A673 (cell line): Measurements from ENCODE around the gene RASL11B. TPM values are rescaled to one million over a fixed set of nuclear protein-coding genes. Genes with fewer than 3 reads are reported as not detected.

ENCODE experiments used
- BruUV-seq: library from RNA; stranded (reverse); fragments of 400-500 nt; replicated peaks from 2 replicates; lab custom pipeline; 2021; lab: Mats Ljungman, UMichigan
- CTCF ChIA-PET: fragments of 300-600 bp; sonication (Branson Sonifier 250); formaldehyde crosslinking; loops from one replicate; lab custom pipeline; 2022; ENCODE audit warnings: antibody characterized with exemption; lab: Charles Lee
- POLR2A ChIA-PET: fragments of 300-600 bp; sonication (Branson Sonifier 250); formaldehyde crosslinking; loops from one replicate; lab custom pipeline; 2022; ENCODE audit warnings: antibody characterized with exemption; ENCODE audit not compliant: low non-redundant PET; lab: Charles Lee
- DNase-seq: peaks from one replicate; pipeline ENCODE4 v3.0.0-alpha.2; 2015; ENCODE audit warnings: low spot score
- H3K27ac ChIP-seq: fragments of 200-600 bp; sonication (generic); 2 replicates; pipeline ENCODE4 v1.5.1; 2016; ENCODE audit warnings: mixed run types, low read depth, mild to moderate bottlenecking, mixed read lengths, antibody characterized with exemption, low read length; ENCODE audit not compliant: poor library complexity, severe bottlenecking
- H3K27me3 ChIP-seq: fragments of 200-600 bp; sonication (generic); replicated peaks from 2 replicates; pipeline ENCODE4 v1.6.1; 2017; ENCODE audit warnings: mixed run types, low read depth, mild to moderate bottlenecking, mixed read lengths, antibody characterized with exemption, low read length; ENCODE audit not compliant: insufficient read depth, poor library complexity
- H3K36me3 ChIP-seq: fragments of 200-600 bp; sonication (generic); 2 replicates; pipeline ENCODE4 v1.6.1; 2016; ENCODE audit warnings: mixed run types, mild to moderate bottlenecking, mixed read lengths, antibody characterized with exemption, low read length; ENCODE audit not compliant: insufficient read depth, poor library complexity, severe bottlenecking
- H3K4me1 ChIP-seq: fragments of 200-600 bp; sonication (generic); 2 replicates; pipeline ENCODE4 v1.6.1; 2017; ENCODE audit warnings: mixed run types, mild to moderate bottlenecking, mixed read lengths, antibody characterized with exemption, low read length; ENCODE audit not compliant: insufficient read depth, poor library complexity, severe bottlenecking
- H3K4me3 ChIP-seq: fragments of 200-600 bp; sonication (generic); 2 replicates; pipeline ENCODE4 v1.5.1; 2016; ENCODE audit warnings: low read depth, mixed run types, mild to moderate bottlenecking, mixed read lengths, low read length; ENCODE audit not compliant: poor library complexity, severe bottlenecking
- H3K9me3 ChIP-seq: fragments of 200-600 bp; sonication (generic); 2 replicates; pipeline ENCODE4 v1.6.1; 2016; ENCODE audit warnings: mixed run types, low read depth, mild to moderate bottlenecking, mixed read lengths, antibody characterized with exemption, low read length; ENCODE audit not compliant: poor library complexity, severe bottlenecking
- EZH2 ChIP-seq: fragments of 200-600 bp; sonication (generic); IDR thresholded peaks from 2 replicates; pipeline ENCODE4 v1.6.1; 2017; ENCODE audit warnings: borderline replicate concordance, low read depth, mild to moderate bottlenecking, mixed read lengths, antibody characterized with exemption, low read length; ENCODE audit not compliant: poor library complexity, severe bottlenecking
- intact Hi-C: fragments of 100-400 bp; cut with micrococcal nuclease; formaldehyde crosslinking; loops from one replicate; pipeline ENCODE4 v1.10.0; 2022; ENCODE audit not compliant: unreplicated experiment
- total RNA-seq: library from RNA; stranded (reverse); gene quantifications from 2 replicates; pipeline ENCODE4 v1.2.3, GENCODE V29; 2021
- TF ChIP-seq, protein P1 (sequence below): fragments of 300-800, 200-600 bp; sonication (generic); conservative IDR thresholded peaks from 2 replicates; pipeline ENCODE4 v1.5.1; 2017; ENCODE audit warnings: low read depth, mild to moderate bottlenecking, antibody characterized with exemption, low read length, moderate library complexity, mixed read lengths

The RASL11B gene
- total RNA-seq, 1 experiment from 2014 or later = 0.67 TPM

DNA sequence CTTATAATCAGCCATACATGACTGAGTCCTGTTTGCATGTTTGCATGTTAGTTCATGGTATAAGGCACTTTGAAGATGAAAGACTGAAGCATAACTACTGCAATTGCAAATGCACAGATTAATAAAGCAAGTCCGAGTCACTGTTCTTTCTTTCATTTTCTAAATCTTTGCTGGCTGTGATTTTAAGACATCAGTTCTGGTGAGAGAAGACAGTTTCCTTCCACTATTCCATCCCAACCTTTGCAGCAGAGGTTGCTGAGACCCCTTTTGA, 28.3 kb downstream of the RASL11B start:
- BruUV-seq = no TSS peak
- Histone ChIP-seq H3K27me3 (no peaks in the 10 kb centered on the region), H3K27ac (no peak overlapping the region), H3K36me3 (no peaks in the 10 kb centered on the region), H3K4me1 (no peaks in the 10 kb centered on the region), H3K4me3 (no peak overlapping the region), H3K9me3 (no peaks in the 10 kb centered on the region)
- TF ChIP-seq EZH2 = no peak
- TF ChIP-seq, protein P1, sequence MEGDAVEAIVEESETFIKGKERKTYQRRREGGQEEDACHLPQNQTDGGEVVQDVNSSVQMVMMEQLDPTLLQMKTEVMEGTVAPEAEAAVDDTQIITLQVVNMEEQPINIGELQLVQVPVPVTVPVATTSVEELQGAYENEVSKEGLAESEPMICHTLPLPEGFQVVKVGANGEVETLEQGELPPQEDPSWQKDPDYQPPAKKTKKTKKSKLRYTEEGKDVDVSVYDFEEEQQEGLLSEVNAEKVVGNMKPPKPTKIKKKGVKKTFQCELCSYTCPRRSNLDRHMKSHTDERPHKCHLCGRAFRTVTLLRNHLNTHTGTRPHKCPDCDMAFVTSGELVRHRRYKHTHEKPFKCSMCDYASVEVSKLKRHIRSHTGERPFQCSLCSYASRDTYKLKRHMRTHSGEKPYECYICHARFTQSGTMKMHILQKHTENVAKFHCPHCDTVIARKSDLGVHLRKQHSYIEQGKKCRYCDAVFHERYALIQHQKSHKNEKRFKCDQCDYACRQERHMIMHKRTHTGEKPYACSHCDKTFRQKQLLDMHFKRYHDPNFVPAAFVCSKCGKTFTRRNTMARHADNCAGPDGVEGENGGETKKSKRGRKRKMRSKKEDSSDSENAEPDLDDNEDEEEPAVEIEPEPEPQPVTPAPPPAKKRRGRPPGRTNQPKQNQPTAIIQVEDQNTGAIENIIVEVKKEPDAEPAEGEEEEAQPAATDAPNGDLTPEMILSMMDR = no peak
- intact Hi-C loops = no loop called here
- DNase-seq = no peak
- CTCF ChIA-PET = no interaction called here
- POLR2A ChIA-PET = no interaction called here

DNA sequence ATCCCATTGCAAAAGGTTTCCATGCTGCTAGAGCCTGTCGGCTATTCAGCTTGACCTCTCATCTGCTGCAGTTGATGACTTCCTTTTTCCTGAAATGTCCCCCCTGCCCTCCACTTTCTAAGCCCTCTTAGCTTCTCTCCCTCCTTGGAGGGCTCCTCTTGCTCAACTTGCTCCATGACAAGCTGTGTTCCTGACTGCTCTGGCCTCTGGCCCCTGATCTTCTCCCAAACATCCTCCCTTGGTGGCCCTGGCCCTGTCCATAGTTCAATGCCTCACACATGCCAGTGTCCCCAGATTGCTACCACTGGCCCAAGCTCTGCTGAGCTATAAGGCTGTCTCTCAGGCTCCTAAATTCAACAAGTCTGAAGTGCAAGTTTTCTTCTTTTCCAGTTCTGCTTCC, 29.6 kb downstream of the RASL11B start:
- no peak for TF ChIP-seq EZH2
- TF ChIP-seq, protein P1 = no peak
- ChIA-PET CTCF (no interaction called here), POLR2A (no interaction called here)
- Histone ChIP-seq H3K9me3 (no peaks in the 10 kb centered on the region), H3K27me3 (no peaks in the 10 kb centered on the region), H3K36me3 (no peaks in the 10 kb centered on the region), H3K4me3 (no peak overlapping the region), H3K27ac (no peak overlapping the region), H3K4me1 (no peaks in the 10 kb centered on the region)
- no peak for DNase-seq
- intact Hi-C loops = no loop called here
- no TSS peak for BruUV-seq

DNA sequence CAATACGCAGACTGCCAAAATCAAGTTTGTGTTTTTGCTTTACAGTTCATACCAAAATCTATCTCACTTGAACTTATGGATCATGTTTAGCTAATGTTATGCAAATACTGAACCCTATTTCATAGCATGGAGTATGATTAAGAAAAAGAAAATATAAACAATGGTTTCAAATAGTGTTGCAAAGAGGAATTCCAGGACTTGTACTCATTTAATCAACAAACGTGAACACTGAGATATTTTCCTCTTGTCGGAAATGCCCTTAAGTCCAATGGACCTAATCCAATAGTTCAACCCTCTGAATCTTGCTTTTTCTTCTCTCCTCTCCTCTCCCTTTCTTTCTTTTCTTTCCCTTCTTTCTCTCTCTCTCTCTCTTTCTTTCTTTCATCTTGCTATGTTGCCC, 30.8 kb downstream of the RASL11B start:
- TF ChIP-seq, protein P1 = no peak
- TF ChIP-seq EZH2 = no peak
- intact Hi-C loops = no loop called here
- no peaks in the 10 kb centered on the region for H3K4me1 ChIP-seq
- ChIA-PET POLR2A (no interaction called here), CTCF (no interaction called here)
- H3K27ac ChIP-seq = no peak overlapping the region
- BruUV-seq = no TSS peak
- no peaks in the 10 kb centered on the region for H3K27me3 ChIP-seq
- no peak for DNase-seq
- H3K9me3 ChIP-seq = no peaks in the 10 kb centered on the region
- no peaks in the 10 kb centered on the region for H3K36me3 ChIP-seq
- no peak overlapping the region for H3K4me3 ChIP-seq

DNA sequence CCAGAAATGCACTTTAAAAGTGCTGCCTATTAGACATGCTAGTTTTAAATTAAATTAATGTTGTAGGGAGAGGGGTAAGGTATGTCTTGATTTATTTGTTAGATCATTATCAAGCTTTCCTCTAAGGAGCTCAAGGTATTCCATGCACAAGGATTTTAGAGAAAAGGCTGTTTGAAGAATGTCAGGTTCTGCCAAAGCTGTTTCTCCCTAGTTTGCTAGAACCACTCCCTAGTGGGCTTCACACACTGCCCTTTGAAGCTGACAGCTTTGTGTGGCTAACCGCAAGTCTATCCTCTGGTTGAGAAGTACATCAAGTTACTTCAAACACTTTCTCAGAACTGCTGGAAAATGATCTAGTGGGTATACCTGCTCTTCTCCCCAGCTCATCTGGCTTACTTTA, 32.3 kb downstream of the RASL11B start:
- Histone ChIP-seq H3K27ac (no peak overlapping the region), H3K36me3 (no peaks in the 10 kb centered on the region), H3K27me3 (no peaks in the 10 kb centered on the region), H3K4me3 (no peak overlapping the region), H3K4me1 (no peaks in the 10 kb centered on the region), H3K9me3 (no peaks in the 10 kb centered on the region)
- TF ChIP-seq EZH2 = no peak
- TF ChIP-seq, protein P1 = no peak
- DNase-seq = no peak
- no TSS peak for BruUV-seq
- intact Hi-C loops = no loop called here
- ChIA-PET POLR2A (no interaction called here), CTCF (no interaction called here)
